ENCODE measurements around the gene TNXB.
"Not testable (repeated sequence)": the region's sequence is repeated elsewhere in the genome, so short reads cannot be mapped to it uniquely, and the experiment has no call there.

GRCh38 chr6:32043589-32044380, 65.4 kb downstream of the TNXB start:
- not testable (repeated sequence) for TF ChIP-seq FOXP2 (optimal IDR thresholded peaks at IDR 0.05; ENCODE audit: control extremely low read depth, extremely low read length, insufficient read depth); POLR2AphosphoS5 (IDR thresholded peaks at IDR 0.05; ENCODE audit: borderline replicate concordance, low read depth, low read length)

Measured in SK-N-MC (cell line).